ENCODE data around the gene GOLM1. TPM values are rescaled to one million over a fixed set of nuclear protein-coding genes. Genes with fewer than 3 reads are reported as not detected.

Gene GOLM1
- total RNA-seq, 6 experiments from 2014 or later: 5.8 to 51.6 (median 15.9) TPM

DNA sequence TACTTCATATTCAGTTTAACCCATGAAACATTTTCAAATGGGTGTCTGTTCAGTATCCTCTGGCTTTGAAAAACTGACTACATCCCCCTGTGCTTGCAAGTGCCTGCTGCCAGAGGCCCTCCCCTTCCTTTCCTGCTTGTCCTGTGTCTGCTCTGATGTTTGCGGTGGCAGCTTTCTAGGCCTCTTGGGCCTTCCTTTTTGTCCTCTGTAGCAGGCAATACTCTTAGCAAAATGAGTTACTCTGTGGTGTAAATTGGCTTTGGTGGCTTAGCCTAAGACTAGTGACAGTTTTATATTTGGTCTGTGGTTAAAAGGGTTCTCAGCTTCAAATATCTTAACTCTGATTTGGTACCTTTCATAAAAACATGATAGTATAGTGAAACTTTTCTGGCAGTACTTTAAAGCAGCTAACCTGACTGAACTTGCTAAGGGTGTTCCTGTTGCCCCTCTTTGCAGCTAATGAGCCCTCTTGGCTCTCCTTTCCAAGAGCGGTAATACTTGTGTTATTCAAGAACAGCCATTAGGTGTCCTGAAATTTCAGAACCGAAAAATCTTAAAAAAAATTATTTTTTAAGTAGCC lies 76.6 kb downstream of the GOLM1 start:
- no peak overlapping the region for H3K27ac ChIP-seq
- intact Hi-C loops (cut with DNase I): no loop called here
- TF ChIP-seq, protein P1, sequence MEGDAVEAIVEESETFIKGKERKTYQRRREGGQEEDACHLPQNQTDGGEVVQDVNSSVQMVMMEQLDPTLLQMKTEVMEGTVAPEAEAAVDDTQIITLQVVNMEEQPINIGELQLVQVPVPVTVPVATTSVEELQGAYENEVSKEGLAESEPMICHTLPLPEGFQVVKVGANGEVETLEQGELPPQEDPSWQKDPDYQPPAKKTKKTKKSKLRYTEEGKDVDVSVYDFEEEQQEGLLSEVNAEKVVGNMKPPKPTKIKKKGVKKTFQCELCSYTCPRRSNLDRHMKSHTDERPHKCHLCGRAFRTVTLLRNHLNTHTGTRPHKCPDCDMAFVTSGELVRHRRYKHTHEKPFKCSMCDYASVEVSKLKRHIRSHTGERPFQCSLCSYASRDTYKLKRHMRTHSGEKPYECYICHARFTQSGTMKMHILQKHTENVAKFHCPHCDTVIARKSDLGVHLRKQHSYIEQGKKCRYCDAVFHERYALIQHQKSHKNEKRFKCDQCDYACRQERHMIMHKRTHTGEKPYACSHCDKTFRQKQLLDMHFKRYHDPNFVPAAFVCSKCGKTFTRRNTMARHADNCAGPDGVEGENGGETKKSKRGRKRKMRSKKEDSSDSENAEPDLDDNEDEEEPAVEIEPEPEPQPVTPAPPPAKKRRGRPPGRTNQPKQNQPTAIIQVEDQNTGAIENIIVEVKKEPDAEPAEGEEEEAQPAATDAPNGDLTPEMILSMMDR (IDR thresholded peaks at IDR 0.05): no peak
- no peak for TF ChIP-seq POLR2A (IDR thresholded peaks at IDR 0.05)
- H3K4me1 ChIP-seq: no peaks in the 10 kb centered on the region
- 79% methylated on average over 3 of the region's 3 CpGs for WGBS (ENCODE audit: insufficient coverage, low coverage, low lambda C conversion rate, missing lambda C conversion rate)
- H3K36me3 ChIP-seq: peaks cover 0 to 31% (median 19%) of the 10 kb centered on the region in 4 donors
- no peaks in the 10 kb centered on the region for H3K27me3 ChIP-seq
- ATAC-seq (no peak), DNase-seq (no peak)
- H3K9me3 ChIP-seq: no peaks in the 10 kb centered on the region
- no peak overlapping the region for H3K4me3 ChIP-seq

DNA sequence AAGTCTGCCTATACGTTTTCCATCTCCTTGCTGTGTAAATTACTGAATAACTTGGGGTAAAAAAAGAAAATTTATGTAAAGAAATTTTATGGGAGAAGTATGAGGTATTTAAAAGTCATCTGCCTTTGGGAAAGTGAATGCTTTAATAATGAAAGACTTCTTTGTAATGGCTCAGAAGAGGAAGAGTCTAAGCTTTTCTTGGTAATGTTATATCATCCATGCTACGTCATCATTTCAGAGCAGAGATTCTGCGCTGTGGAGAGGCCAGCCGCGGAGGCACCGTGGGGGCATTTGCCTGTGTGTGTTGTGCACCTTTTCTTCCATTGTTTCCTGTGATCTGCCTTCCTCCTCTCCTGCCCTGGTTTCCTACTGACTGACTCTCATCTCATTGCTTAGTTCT lies 78.2 kb downstream of the GOLM1 start:
- Histone ChIP-seq H3K27ac (no peak overlapping the region), H3K4me3 (no peak overlapping the region), H3K4me1 (no peaks in the 10 kb centered on the region), H3K9me3 (no peaks in the 10 kb centered on the region), H3K36me3 (peaks cover 0 to 39% (median 20%) of the 10 kb centered on the region in 4 donors), H3K27me3 (no peaks in the 10 kb centered on the region)
- DNase-seq (no peak), ATAC-seq (no peak)
- 90% methylated on average over 4 of the region's 6 CpGs for WGBS (ENCODE audit: insufficient coverage, low coverage, low lambda C conversion rate, missing lambda C conversion rate)
- intact Hi-C loops (cut with DNase I): no loop called here
- TF ChIP-seq POLR2A (IDR thresholded peaks at IDR 0.05): no peak
- TF ChIP-seq, protein P1 (IDR thresholded peaks at IDR 0.05): no peak

DNA sequence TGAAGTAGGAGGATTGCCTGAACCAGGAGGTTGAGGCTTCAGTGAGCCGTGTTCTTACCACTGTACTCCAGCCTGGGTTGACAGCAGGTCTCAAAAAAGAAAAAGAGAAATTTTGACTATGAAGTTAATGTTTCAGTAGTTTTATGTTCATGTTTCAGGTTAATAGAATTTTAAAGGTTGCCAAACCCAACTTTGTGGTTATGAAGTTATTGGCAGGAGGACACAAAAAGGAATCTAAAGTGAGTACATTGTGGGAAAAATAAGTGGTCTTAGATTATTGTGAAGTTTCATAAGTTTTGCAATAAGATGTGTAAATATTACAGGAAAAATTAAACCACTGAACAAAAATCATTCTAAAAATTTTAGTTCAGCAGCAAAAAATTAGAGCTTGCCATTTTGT lies 78.6 kb downstream of the GOLM1 start:
- Histone ChIP-seq H3K9me3 (no peaks in the 10 kb centered on the region), H3K36me3 (peaks cover 0 to 39% (median 18%) of the 10 kb centered on the region in 4 donors), H3K4me3 (no peak overlapping the region), H3K27ac (no peak overlapping the region), H3K4me1 (no peaks in the 10 kb centered on the region), H3K27me3 (no peaks in the 10 kb centered on the region)
- TF ChIP-seq, protein P1 (IDR thresholded peaks at IDR 0.05): no peak
- TF ChIP-seq POLR2A (IDR thresholded peaks at IDR 0.05): no peak
- no peak for ATAC-seq
- WGBS (ENCODE audit: insufficient coverage, low coverage, low lambda C conversion rate, missing lambda C conversion rate): 100% methylated on average over 1 of the region's 1 CpG
- intact Hi-C loops (cut with DNase I): no loop called here
- DNase-seq: no peak

- no peak overlapping the region for H3K4me3 ChIP-seq
- intact Hi-C loops (cut with DNase I): no loop called here
- no peaks in the 10 kb centered on the region for H3K27me3 ChIP-seq
- H3K36me3 ChIP-seq: peaks cover 0 to 30% (median 10%) of the 10 kb centered on the region in 4 donors
- H3K4me1 ChIP-seq: no peaks in the 10 kb centered on the region
- no peak overlapping the region for H3K27ac ChIP-seq
- no peaks in the 10 kb centered on the region for H3K9me3 ChIP-seq
- DNase-seq (no peak), ATAC-seq (no peak)
- 50% methylated on average over 2 of the region's 2 CpGs for WGBS (ENCODE audit: insufficient coverage, low coverage, low lambda C conversion rate, missing lambda C conversion rate)
- TF ChIP-seq POLR2A (IDR thresholded peaks at IDR 0.05): no peak
- TF ChIP-seq, protein P1 (IDR thresholded peaks at IDR 0.05): no peak
These were observed 90.2 kb downstream of the GOLM1 start for GRCh38 chr9:86009133-86009532.
